Mucosa of descending colon (tissue), 3 donors: ENCODE results near the gene RBP4. TPM values are rescaled to one million over a fixed set of nuclear protein-coding genes. Genes with fewer than 3 reads are reported as not detected.

Experiments used
- ATAC-seq: fragments of 200-7000 bp; cut with Tn5 transposase; one replicate; pipeline ENCODE4 v1.9.1; 2020; ENCODE audit warnings: mild to moderate bottlenecking, moderate library complexity
- DNase-seq, 3 donors: peaks; one replicate each; pipeline ENCODE4 v3.0.0-alpha.2; 2020
- H3K36me3 ChIP-seq: fragments of 200-600 bp; one replicate; pipeline ENCODE4 v1.8.0; 2021; ENCODE audit warnings: low read depth, mild to moderate bottlenecking
- H3K4me1 ChIP-seq: fragments of 200-600 bp; one replicate; pipeline ENCODE4 v1.8.0; 2021; ENCODE audit warnings: low read depth, mild to moderate bottlenecking
- H3K4me3 ChIP-seq: fragments of 200-600 bp; one replicate; pipeline ENCODE4 v1.8.0; 2021; ENCODE audit warnings: mild to moderate bottlenecking
- H3K9me3 ChIP-seq: fragments of 200-600 bp; one replicate; pipeline ENCODE4 v1.8.0; 2021; ENCODE audit warnings: mild to moderate bottlenecking
- intact Hi-C, 2 donors: fragments of 100-400 bp; cut with DNase I in 1 of 2; cut with micrococcal nuclease in 1 of 2; formaldehyde crosslinking; loops; one replicate each; pipeline versions ENCODE4 v1.11.0 to v1.11.1; 2022; cut with DNase I, micrococcal nuclease
- total RNA-seq, 3 donors: library from RNA; stranded (reverse); fragmentation: NEBNext Ultra II Directional in 2 of 3; extraction: Animal tissue kit (Norgen Biotek cat#: 25700) in 2 of 3; gene quantifications; one replicate each; pipeline versions ENCODE4 v1.2.1 to v1.2.4, GENCODE V29; 2021 to 2023
- TF ChIP-seq, protein P1 (sequence below): fragments of 200-600 bp; IDR thresholded peaks from one replicate; pipeline ENCODE4 v1.8.0; 2022; ENCODE audit warnings: antibody characterized with exemption, mild to moderate bottlenecking
- donor health status: DM: no; HTN: no; CAD: no; lungs with moderate emphysema.
- donor health status: DM: no; HTN: no; CAD: no.
- donor health status: DM: no; HTN: yes; CAD: no.

RBP4 gene
- total RNA-seq, 3 donors from 2014 or later = 5.2 to 7.0 (median 6.6) TPM

- H3K36me3 ChIP-seq = no peaks in the 10 kb centered on the region
- ATAC-seq = peak; percentile 37
Measured at GRCh38 chr10:93554316-93554663, 46.7 kb downstream of the RBP4 start.

DNA sequence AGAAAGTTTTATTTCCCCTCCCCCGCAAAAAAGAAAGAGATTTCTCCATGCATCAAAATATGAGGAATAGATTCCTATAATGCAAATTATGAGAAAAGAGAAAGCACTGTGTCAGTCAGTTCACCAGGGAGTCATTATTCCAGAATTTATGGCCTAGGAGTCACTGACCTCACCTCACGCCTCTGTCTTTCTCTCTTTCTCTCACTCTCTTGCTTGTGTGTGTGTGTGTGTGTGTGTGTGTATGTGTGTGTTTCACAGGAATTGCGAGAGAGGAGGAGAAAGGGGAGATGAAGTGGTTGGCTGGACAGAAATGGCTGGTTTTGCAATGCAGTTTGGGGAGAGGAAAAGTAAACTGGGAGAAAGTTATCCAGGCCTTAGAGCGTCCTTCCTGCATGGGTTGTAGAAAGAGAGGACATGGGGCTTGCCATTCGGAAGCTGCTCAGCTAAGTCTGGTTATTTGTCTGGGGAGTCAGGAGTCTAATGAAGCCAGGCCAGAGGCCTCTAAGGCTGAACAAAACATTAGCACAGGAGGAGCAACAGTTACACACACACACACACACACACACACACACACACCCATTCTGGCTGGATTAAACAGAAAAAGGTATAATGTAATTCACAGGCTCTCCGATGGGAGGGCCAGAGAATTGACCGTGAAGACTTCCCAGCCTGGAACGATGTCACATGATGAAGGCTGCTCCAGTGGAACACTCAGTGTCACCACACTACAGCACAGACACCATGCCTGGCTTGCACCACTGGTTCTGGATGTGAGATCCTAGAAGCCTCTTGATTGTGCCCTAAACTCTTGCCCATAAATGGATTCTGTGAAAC, 47.3 kb downstream of the RBP4 start:
- no peak overlapping the region for H3K4me3 ChIP-seq
- H3K9me3 ChIP-seq = no peaks in the 10 kb centered on the region
- no peak for DNase-seq
- ATAC-seq = no peak
- intact Hi-C loops = loop anchor here in 1 of 2 donors (5.0 kb wide), 1 partner anchor 129 kb away; no protein-coding TSS in a partner anchor
- H3K4me1 ChIP-seq = peaks cover 16% of the 10 kb centered on the region
- H3K36me3 ChIP-seq = no peaks in the 10 kb centered on the region
- TF ChIP-seq, protein P1, sequence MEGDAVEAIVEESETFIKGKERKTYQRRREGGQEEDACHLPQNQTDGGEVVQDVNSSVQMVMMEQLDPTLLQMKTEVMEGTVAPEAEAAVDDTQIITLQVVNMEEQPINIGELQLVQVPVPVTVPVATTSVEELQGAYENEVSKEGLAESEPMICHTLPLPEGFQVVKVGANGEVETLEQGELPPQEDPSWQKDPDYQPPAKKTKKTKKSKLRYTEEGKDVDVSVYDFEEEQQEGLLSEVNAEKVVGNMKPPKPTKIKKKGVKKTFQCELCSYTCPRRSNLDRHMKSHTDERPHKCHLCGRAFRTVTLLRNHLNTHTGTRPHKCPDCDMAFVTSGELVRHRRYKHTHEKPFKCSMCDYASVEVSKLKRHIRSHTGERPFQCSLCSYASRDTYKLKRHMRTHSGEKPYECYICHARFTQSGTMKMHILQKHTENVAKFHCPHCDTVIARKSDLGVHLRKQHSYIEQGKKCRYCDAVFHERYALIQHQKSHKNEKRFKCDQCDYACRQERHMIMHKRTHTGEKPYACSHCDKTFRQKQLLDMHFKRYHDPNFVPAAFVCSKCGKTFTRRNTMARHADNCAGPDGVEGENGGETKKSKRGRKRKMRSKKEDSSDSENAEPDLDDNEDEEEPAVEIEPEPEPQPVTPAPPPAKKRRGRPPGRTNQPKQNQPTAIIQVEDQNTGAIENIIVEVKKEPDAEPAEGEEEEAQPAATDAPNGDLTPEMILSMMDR = no peak

More at GRCh38 chr10:93554316-93554663, 46.7 kb downstream of the RBP4 start:
- TF ChIP-seq, protein P1 = no peak
- DNase-seq = no peak
- H3K4me3 ChIP-seq = no peak overlapping the region
- H3K9me3 ChIP-seq = no peaks in the 10 kb centered on the region
- intact Hi-C loops = loop anchor here in 1 of 2 donors (5.0 kb wide), 1 partner anchor 128 kb away; no protein-coding TSS in a partner anchor
- H3K4me1 ChIP-seq = peaks cover 16% of the 10 kb centered on the region

DNA sequence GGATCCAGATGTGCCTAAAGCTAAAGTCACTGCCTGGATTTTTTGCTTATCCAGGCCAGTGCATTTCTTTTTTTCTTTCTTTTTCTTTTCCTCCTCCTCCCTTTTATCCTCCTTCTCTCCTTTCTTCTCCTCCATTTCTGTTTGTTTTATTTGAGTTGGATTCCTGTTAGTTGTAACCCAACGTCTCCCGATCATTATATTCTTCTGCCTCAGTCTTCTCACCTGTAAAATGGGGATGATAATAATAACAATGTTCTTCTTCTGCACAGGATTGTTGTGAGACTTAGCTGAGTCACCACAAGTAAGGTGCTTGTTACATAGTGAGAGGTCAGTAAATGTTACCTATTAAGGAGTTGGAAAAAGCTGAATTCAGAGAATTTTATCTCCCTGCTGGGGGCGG, 48.3 kb downstream of the RBP4 start:
- Histone ChIP-seq H3K36me3 (no peaks in the 10 kb centered on the region), H3K4me3 (no peak overlapping the region), H3K4me1 (peaks cover 16% of the 10 kb centered on the region), H3K9me3 (no peaks in the 10 kb centered on the region)
- TF ChIP-seq, protein P1 = no peak
- DNase-seq (no peak), ATAC-seq (no peak)
- intact Hi-C loops = loop anchor here in 1 of 2 donors (5.0 kb wide), 1 partner anchor 130 kb away; no protein-coding TSS in a partner anchor

DNA sequence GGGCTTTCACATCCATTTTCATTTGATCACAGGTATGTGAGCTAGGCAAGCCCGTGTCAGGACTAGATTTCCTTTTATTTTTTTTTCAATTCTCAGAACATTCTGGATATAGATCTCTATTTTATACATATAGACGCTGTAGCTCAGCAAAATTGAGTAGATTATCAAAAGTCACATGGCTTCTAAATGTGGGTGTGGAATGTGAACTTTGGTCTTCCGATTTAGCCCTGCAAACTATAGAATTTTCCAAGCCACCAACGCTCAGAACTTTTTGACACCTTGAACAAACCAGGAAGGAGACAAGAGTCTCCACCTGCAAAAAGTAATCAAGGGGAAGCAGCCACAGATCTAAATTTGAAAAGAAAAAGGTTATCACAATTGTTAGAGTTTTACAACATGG, 50.4 kb downstream of the RBP4 start:
- TF ChIP-seq, protein P1 = no peak
- Histone ChIP-seq H3K4me1 (peaks cover 16% of the 10 kb centered on the region), H3K4me3 (no peak overlapping the region), H3K9me3 (no peaks in the 10 kb centered on the region), H3K36me3 (no peaks in the 10 kb centered on the region)
- ATAC-seq = peak; percentile 50
- DNase-seq = peak in 1 of 3 donors; percentile 36
- intact Hi-C loops = loop anchor here in 1 of 2 donors (5.0 kb wide), 1 partner anchor 132 kb away; no protein-coding TSS in a partner anchor

GRCh38 chr10:93548376-93549071, 52.5 kb downstream of the RBP4 start:
- Histone ChIP-seq H3K4me1 (peaks cover 8% of the 10 kb centered on the region), H3K4me3 (no peak overlapping the region), H3K36me3 (no peaks in the 10 kb centered on the region), H3K9me3 (no peaks in the 10 kb centered on the region)
- ATAC-seq = peak; percentile 76
- DNase-seq = no peak
- TF ChIP-seq, protein P1 = no peak
- intact Hi-C loops = no loop called here
